ENCODE data around the gene MAPKAP1. TPM values are rescaled to one million over a fixed set of nuclear protein-coding genes. Genes with fewer than 3 reads are reported as not detected.

MAPKAP1 gene
- polyA plus RNA-seq, 3 donors: 39.9 to 57.5 (median 44.1) TPM

GRCh38 chr9:125620216-125620615 lies 86.8 kb downstream of the MAPKAP1 start:
- Histone ChIP-seq H3K36me3 (replicated peaks in 1 of 2; ENCODE audit: control insufficient read depth in 1 of 2, insufficient read depth in 2 of 2, low read length in 2 of 2) (no peaks in the 10 kb centered on the region), H3K4me2 (replicated peaks; ENCODE audit: extremely low read depth, low read length, poor library complexity, severe bottlenecking) (no peak overlapping the region), H4K20me1 (ENCODE audit: insufficient read depth, low read length) (peaks cover 43% of the 10 kb centered on the region), H3K79me2 (ENCODE audit: insufficient read depth, low read length) (peaks cover 23% of the 10 kb centered on the region), H3K9ac (ENCODE audit: insufficient read depth, low read length, poor library complexity, severe bottlenecking) (no peak overlapping the region), H3K27me3 (ENCODE audit: control insufficient read depth in 2 of 2, insufficient read depth in 2 of 2, low read length in 2 of 2) (no peaks in the 10 kb centered on the region), H3K4me1 (ENCODE audit: control insufficient read depth in 1 of 2, insufficient read depth in 2 of 2, low read length in 2 of 2) (no peaks in the 10 kb centered on the region), H3K9me3 (replicated peaks in 1 of 2; ENCODE audit: control insufficient read depth in 1 of 2, insufficient read depth in 1 of 2, low read length in 2 of 2) (no peaks in the 10 kb centered on the region), H2AFZ (ENCODE audit: insufficient read depth, low read depth, low read length, poor library complexity, severe bottlenecking) (no peak overlapping the region), H3K4me3 (replicated peaks in 1 of 3; ENCODE audit: low read depth in 2 of 3, low read length in 3 of 3) (no peak overlapping the region), H3K27ac (ENCODE audit: low read depth in 1 of 2, low read length in 2 of 2) (no peak overlapping the region)
- DNase-seq: no peak
- WGBS (ENCODE audit: insufficient coverage): no CpG with 5 or more reads among the region's 5 CpGs
- Mint-ChIP-seq H3K36me3 (no peaks in the 10 kb centered on the region), H3K27ac (no peak overlapping the region), H3K4me3 (no peak overlapping the region), H3K4me1 (no peaks in the 10 kb centered on the region), H3K27me3 (ENCODE audit: low read depth in 3 of 3) (no peaks in the 10 kb centered on the region), H3K9me3 (no peaks in the 10 kb centered on the region)
- intact Hi-C loops (cut with micrococcal nuclease): no loop called here
- no peak for TF ChIP-seq CTCF (IDR thresholded peaks at IDR 0.05)

- Mint-ChIP-seq H3K4me3 (no peak overlapping the region), H3K4me1 (no peaks in the 10 kb centered on the region), H3K27ac (no peak overlapping the region), H3K36me3 (peaks cover 3% of the 10 kb centered on the region in 2 donors), H3K9me3 (no peaks in the 10 kb centered on the region), H3K27me3 (ENCODE audit: low read depth in 3 of 3) (no peaks in the 10 kb centered on the region)
- WGBS (ENCODE audit: insufficient coverage): 96% methylated on average over 5 of the region's 5 CpGs
- Histone ChIP-seq H3K9me3 (replicated peaks in 1 of 2; ENCODE audit: control insufficient read depth in 1 of 2, insufficient read depth in 1 of 2, low read length in 2 of 2) (no peaks in the 10 kb centered on the region), H2AFZ (ENCODE audit: insufficient read depth, low read depth, low read length, poor library complexity, severe bottlenecking) (no peak overlapping the region), H3K36me3 (replicated peaks in 1 of 2; ENCODE audit: control insufficient read depth in 1 of 2, insufficient read depth in 2 of 2, low read length in 2 of 2) (no peaks in the 10 kb centered on the region), H4K20me1 (ENCODE audit: insufficient read depth, low read length) (peaks cover 57% of the 10 kb centered on the region), H3K4me3 (replicated peaks in 1 of 3; ENCODE audit: low read depth in 2 of 3, low read length in 3 of 3) (no peak overlapping the region), H3K4me1 (ENCODE audit: control insufficient read depth in 1 of 2, insufficient read depth in 2 of 2, low read length in 2 of 2) (no peaks in the 10 kb centered on the region), H3K9ac (ENCODE audit: insufficient read depth, low read length, poor library complexity, severe bottlenecking) (no peak overlapping the region), H3K27ac (ENCODE audit: low read depth in 1 of 2, low read length in 2 of 2) (no peak overlapping the region), H3K4me2 (replicated peaks; ENCODE audit: extremely low read depth, low read length, poor library complexity, severe bottlenecking) (no peak overlapping the region), H3K79me2 (ENCODE audit: insufficient read depth, low read length) (peaks cover 30% of the 10 kb centered on the region), H3K27me3 (ENCODE audit: control insufficient read depth in 2 of 2, insufficient read depth in 2 of 2, low read length in 2 of 2) (no peaks in the 10 kb centered on the region)
- no peak for TF ChIP-seq CTCF (IDR thresholded peaks at IDR 0.05)
- intact Hi-C loops (cut with micrococcal nuclease): no loop called here
- DNase-seq: no peak
Measured at GRCh38 chr9:125617087-125617486, 89.9 kb downstream of the MAPKAP1 start.
